Measurements from ENCODE around the gene GNG7.

DNA sequence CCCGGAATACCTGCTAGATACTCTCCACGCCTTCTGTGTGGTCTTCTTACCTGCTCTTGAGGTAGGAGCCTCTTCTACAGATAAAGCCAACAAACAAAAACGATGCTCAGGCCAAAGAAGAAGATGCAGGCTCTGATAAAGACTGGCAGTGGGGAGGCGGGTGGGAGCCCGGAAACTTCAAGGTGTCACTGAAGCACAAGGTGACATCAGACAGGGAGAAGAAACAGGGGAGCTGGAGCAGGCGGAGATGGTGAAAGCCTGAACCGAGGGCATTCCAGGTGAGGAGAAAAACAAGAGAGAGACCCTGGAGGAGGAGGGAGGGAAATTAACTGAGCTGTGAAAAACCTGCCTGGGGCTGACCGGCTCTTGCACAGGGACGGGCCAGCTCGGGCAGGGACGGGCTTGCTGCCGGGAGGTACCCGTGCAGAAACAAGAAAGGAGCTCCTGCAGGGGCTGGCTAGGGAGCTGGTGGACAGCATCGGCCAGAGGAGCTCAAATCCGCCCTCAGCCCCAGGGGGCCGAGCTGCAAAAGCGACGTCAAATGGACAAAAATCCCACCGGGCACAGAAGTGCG, 19.0 kb downstream of the GNG7 start:
- TF ChIP-seq, protein P1, sequence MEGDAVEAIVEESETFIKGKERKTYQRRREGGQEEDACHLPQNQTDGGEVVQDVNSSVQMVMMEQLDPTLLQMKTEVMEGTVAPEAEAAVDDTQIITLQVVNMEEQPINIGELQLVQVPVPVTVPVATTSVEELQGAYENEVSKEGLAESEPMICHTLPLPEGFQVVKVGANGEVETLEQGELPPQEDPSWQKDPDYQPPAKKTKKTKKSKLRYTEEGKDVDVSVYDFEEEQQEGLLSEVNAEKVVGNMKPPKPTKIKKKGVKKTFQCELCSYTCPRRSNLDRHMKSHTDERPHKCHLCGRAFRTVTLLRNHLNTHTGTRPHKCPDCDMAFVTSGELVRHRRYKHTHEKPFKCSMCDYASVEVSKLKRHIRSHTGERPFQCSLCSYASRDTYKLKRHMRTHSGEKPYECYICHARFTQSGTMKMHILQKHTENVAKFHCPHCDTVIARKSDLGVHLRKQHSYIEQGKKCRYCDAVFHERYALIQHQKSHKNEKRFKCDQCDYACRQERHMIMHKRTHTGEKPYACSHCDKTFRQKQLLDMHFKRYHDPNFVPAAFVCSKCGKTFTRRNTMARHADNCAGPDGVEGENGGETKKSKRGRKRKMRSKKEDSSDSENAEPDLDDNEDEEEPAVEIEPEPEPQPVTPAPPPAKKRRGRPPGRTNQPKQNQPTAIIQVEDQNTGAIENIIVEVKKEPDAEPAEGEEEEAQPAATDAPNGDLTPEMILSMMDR (IDR thresholded peaks at IDR 0.05): no peak
- no peak for TF ChIP-seq POLR2A (IDR thresholded peaks at IDR 0.05)
